Testis (tissue), 2 donors: ENCODE data around the gene DBP.
"Not testable (repeated sequence)": the region's sequence is repeated elsewhere in the genome, so short reads cannot be mapped to it uniquely, and the experiment has no call there.

ENCODE experiments used
- POLR2A ChIP-seq: fragments of 450-650 bp; IDR thresholded peaks from one replicate; pipeline ENCODE4 v1.6.1; 2017; ENCODE audit warnings: antibody characterized with exemption, mild to moderate bottlenecking, moderate library complexity
- TF ChIP-seq, protein P1 (sequence below), 3 experiments: fragments of 450-650 bp in 2 of 3; fragments of 200-600 bp in 1 of 3; sonication (generic) in 1 of 3; IDR thresholded peaks; one replicate each; pipeline ENCODE4 v1.5.1; 2016 to 2019; ENCODE audit warnings: antibody characterized with exemption in 3 of 3, mild to moderate bottlenecking in 2 of 3, moderate library complexity in 1 of 3

DNA sequence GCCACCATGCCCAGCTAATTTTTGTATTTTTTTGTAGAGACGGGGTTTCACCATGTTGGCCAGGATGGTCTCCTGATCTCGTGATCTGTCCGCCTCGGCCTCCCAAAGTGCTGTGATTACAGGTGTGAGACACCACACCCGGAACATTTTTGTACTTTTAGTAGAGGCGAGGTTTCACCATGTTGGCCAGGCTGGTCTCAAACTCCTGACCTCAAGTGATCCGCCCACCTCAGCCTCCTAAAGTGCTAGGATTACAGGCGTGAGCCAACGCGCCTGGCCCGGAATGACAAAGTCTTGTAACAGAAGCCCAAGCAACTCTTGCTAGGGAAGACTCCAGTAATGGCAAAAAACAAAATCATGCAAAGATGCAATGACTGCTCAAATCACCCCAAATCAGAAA lies 4.9 kb downstream of the DBP start:
- TF ChIP-seq, protein P1, sequence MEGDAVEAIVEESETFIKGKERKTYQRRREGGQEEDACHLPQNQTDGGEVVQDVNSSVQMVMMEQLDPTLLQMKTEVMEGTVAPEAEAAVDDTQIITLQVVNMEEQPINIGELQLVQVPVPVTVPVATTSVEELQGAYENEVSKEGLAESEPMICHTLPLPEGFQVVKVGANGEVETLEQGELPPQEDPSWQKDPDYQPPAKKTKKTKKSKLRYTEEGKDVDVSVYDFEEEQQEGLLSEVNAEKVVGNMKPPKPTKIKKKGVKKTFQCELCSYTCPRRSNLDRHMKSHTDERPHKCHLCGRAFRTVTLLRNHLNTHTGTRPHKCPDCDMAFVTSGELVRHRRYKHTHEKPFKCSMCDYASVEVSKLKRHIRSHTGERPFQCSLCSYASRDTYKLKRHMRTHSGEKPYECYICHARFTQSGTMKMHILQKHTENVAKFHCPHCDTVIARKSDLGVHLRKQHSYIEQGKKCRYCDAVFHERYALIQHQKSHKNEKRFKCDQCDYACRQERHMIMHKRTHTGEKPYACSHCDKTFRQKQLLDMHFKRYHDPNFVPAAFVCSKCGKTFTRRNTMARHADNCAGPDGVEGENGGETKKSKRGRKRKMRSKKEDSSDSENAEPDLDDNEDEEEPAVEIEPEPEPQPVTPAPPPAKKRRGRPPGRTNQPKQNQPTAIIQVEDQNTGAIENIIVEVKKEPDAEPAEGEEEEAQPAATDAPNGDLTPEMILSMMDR (IDR thresholded peaks at IDR 0.05): not testable (repeated sequence)
- not testable (repeated sequence) for TF ChIP-seq POLR2A
